Astrocyte (in vitro differentiated cells and primary cell): Measurements from ENCODE around the gene CACNA1E.

Source experiments
- EZH2 ChIP-seq: IDR thresholded peaks from 2 replicates; pipeline ENCODE4 v1.6.1; 2012; ENCODE audit warnings: mild to moderate bottlenecking, low read length, inconsistent platforms; ENCODE audit not compliant: insufficient read depth
- TF ChIP-seq, protein P1 (sequence below): IDR thresholded peaks from 2 replicates; pipeline ENCODE4 v1.5.1; 2011; ENCODE audit warnings: low read depth, mild to moderate bottlenecking, inconsistent platforms, low read length, moderate library complexity; ENCODE audit not compliant: insufficient read depth

DNA sequence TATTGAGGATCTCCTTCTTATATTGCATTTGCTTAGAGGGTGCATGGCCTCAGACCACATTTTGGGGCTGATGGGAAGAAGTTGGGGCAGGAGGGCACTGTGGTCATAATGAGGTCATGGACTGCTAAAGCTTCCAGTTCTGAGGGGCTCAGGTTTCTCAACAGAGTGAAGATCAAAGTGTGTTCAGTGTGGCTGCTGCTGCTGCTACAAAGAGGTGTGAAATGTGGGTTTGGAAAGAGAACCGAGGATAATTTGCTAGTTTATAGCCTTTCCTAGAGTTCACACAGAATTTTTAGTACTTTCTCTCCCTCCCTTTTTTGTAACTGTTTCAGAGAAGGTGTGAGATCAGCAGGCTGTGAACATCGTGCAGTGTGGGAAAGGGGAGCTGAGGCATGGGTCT, 73.3 kb downstream of the CACNA1E start:
- TF ChIP-seq, protein P1, sequence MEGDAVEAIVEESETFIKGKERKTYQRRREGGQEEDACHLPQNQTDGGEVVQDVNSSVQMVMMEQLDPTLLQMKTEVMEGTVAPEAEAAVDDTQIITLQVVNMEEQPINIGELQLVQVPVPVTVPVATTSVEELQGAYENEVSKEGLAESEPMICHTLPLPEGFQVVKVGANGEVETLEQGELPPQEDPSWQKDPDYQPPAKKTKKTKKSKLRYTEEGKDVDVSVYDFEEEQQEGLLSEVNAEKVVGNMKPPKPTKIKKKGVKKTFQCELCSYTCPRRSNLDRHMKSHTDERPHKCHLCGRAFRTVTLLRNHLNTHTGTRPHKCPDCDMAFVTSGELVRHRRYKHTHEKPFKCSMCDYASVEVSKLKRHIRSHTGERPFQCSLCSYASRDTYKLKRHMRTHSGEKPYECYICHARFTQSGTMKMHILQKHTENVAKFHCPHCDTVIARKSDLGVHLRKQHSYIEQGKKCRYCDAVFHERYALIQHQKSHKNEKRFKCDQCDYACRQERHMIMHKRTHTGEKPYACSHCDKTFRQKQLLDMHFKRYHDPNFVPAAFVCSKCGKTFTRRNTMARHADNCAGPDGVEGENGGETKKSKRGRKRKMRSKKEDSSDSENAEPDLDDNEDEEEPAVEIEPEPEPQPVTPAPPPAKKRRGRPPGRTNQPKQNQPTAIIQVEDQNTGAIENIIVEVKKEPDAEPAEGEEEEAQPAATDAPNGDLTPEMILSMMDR = no peak
- no peak for TF ChIP-seq EZH2
